NT2/D1 (cell line): ENCODE measurements around the gene CENPC.

Source experiments
- SUZ12 ChIP-seq: IDR thresholded peaks from 2 replicates; pipeline ENCODE4 v1.6.1; 2011; ENCODE audit not compliant: insufficient read length, insufficient read depth; ENCODE audit errors: extremely low read depth
- YY1 ChIP-seq: IDR thresholded peaks from 2 replicates; pipeline ENCODE4 v1.6.1; 2011; ENCODE audit not compliant: insufficient read length, insufficient read depth
- ZNF274 ChIP-seq: IDR thresholded peaks from 2 replicates; pipeline ENCODE4 v1.6.1; 2011; ENCODE audit warnings: mild to moderate bottlenecking, low read depth, low read length

GRCh38 chr4:67584496-67584895, 39.2 kb upstream of the CENPC start:
- no peak for TF ChIP-seq YY1
- no peak for TF ChIP-seq ZNF274
- no peak for TF ChIP-seq SUZ12
